Activated naive CD8-positive, alpha-beta T cell treated with anti-CD3 and anti-CD28 coated beads, Interleukin-2, amount 50 U/mL, for 16 hours (primary cell): ENCODE results near the gene SLC45A2.
"Not testable (repeated sequence)": the region's sequence is repeated elsewhere in the genome, so short reads cannot be mapped to it uniquely, and the experiment has no call there.

Experiments
- DNase-seq: peaks from one replicate; pipeline ENCODE4 v3.0.0-alpha.2; 2020; ENCODE audit warnings: low read depth, low spot score

SLC45A2 gene

DNA sequence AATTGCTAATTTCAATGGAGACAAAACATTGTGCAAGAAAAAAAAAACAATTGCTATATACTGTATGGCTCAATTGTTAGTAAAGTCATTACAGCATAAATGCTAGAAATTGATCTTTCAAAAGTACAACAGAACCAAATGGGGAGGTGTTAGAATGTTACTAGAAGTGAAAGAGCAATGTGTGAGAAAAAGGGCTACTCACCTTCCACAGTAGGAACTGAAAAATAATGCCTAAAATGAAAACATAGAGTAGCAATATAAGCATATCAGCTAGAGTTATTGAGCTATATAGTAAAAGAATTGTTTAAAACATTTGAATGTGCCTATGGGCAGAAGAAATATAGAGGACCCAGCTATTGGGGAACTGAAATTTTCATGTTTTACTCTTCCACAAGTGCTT lies 59.2 kb downstream of the SLC45A2 start:
- DNase-seq: no peak

GRCh38 chr5:33921002-33921401 lies 63.5 kb downstream of the SLC45A2 start:
- no peak for DNase-seq

- DNase-seq: not testable (repeated sequence)
Observed at GRCh38 chr5:33914844-33915243, 69.6 kb downstream of the SLC45A2 start.

- DNase-seq: not testable (repeated sequence)
Observed at GRCh38 chr5:33906248-33906647, 78.2 kb downstream of the SLC45A2 start.

DNA sequence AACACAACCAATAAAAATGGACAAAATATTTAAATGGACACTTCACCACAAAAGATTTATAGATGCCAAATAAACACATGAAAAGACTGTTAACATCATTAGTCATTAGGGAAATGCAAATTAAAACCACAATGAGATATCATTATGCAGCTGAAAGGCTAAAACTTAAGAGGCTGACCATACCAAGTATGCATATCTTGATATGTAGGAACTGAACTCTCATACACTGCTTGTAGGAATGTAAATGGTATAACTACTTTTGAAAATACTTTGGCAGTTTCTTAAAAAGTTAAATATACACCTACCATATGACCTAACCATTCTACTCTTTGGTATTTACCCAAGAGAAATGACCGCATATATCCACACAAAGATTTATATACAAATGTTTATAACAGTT lies 79.1 kb downstream of the SLC45A2 start:
- DNase-seq: no peak

DNA sequence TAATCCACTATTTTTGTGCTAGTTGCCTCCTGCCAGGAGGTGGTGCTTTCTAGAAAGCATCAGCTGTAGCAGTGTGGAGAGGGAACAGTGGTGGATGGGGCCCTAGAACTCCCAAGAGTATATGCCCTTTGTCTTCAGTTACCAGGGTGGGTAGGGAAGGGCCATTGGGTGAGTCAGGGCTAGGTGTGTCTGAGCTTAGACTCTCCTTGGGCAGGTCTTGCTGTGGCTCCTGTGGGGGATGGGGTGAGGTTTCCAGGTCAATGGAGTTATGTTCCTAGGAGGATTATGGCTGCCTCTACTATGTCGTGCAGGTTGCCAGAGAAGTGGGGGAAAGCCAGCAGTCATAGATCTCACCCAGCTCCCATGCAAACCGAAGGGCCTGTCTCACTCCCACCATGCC lies 81.4 kb downstream of the SLC45A2 start:
- no peak for DNase-seq

- DNase-seq: no peak
Observed at GRCh38 chr5:33901156-33901555, 83.3 kb downstream of the SLC45A2 start.
